ENCODE measurements around the gene SHC1. TPM values are rescaled to one million over a fixed set of nuclear protein-coding genes. Genes with fewer than 3 reads are reported as not detected.

SHC1 gene
- polyA plus RNA-seq, 1 of the 3 experiments (the other 2 are of a cell fraction): 338 TPM

DNA sequence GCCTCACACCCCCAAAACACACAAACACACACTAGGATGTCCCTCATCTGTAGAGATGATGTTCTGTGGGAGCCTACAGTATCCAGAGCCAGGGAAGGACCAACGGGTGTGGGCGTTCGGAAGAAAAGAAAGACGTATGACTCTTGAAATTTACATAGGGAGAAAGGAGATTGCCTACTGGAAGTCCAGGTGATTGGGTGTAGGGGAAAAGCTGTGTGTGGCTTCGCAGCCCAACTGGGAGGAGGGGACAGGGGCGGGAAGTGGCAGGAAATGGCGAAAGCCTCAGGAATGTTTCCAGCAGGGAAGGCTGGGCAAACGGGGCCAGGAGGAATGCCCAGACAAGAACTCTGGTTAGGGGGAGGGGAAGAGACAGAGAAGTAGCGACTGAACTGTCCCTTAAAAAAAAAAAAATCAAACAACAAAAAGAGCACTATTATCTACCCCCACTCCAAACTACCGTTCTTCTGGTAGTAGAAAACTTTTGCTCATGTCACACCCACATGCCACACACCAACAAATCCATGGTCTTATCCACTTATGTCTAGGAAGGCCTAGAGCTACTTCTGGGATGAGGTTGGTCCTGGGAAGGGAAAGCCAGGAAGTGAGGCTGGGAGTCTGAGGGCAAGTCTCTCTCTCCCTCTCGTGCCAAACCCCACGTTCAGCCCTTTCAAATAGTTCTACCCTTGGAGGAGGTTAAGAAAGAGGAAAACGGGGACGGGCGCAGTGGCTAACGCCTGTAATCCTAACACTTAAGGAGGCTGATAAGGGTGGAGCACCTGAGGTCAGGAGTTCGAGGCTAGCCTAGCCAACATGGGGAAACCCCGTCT lies 2.2 kb upstream of the SHC1 start (continued):
- TF ChIP-seq, protein P1, sequence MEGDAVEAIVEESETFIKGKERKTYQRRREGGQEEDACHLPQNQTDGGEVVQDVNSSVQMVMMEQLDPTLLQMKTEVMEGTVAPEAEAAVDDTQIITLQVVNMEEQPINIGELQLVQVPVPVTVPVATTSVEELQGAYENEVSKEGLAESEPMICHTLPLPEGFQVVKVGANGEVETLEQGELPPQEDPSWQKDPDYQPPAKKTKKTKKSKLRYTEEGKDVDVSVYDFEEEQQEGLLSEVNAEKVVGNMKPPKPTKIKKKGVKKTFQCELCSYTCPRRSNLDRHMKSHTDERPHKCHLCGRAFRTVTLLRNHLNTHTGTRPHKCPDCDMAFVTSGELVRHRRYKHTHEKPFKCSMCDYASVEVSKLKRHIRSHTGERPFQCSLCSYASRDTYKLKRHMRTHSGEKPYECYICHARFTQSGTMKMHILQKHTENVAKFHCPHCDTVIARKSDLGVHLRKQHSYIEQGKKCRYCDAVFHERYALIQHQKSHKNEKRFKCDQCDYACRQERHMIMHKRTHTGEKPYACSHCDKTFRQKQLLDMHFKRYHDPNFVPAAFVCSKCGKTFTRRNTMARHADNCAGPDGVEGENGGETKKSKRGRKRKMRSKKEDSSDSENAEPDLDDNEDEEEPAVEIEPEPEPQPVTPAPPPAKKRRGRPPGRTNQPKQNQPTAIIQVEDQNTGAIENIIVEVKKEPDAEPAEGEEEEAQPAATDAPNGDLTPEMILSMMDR (IDR thresholded peaks at IDR 0.05): no peak
- TF ChIP-seq TCF12 (IDR thresholded peaks at IDR 0.05) (peak; percentile 66), GABPA (IDR thresholded peaks at IDR 0.05; ENCODE audit: low read depth) (peak; percentile 61), EZH2phosphoT487 (IDR thresholded peaks at IDR 0.05; ENCODE audit: borderline replicate concordance, low read depth) (no peak), RFX5 (IDR thresholded peaks at IDR 0.05; ENCODE audit: low read length) (no peak), TAF1 (IDR thresholded peaks at IDR 0.05; ENCODE audit: borderline replicate concordance, low read depth, low read length) (peak; percentile 70), TEAD4 (IDR thresholded peaks at IDR 0.05; ENCODE audit: borderline replicate concordance, insufficient read depth) (peak; percentile 53; the same call in 1 of the 2 replicates), FOSL2 (IDR thresholded peaks at IDR 0.05; ENCODE audit: borderline replicate concordance, low read depth) (peak; percentile 29; the same call in 1 of the 2 replicates), JUND (IDR thresholded peaks at IDR 0.05) (no peak; the same call in 1 of the 2 replicates), FOXM1 (IDR thresholded peaks at IDR 0.05; ENCODE audit: low read depth) (0 out of 2 replicates have a peak, but pooled peaks have one; percentile 32), NFIC (IDR thresholded peaks at IDR 0.05; ENCODE audit: borderline replicate concordance) (peak; percentile 39; the same call in 1 of the 2 replicates), RAD21 (IDR thresholded peaks at IDR 0.05; ENCODE audit: low read length) (no peak)
- TF ChIP-seq, protein P2, sequence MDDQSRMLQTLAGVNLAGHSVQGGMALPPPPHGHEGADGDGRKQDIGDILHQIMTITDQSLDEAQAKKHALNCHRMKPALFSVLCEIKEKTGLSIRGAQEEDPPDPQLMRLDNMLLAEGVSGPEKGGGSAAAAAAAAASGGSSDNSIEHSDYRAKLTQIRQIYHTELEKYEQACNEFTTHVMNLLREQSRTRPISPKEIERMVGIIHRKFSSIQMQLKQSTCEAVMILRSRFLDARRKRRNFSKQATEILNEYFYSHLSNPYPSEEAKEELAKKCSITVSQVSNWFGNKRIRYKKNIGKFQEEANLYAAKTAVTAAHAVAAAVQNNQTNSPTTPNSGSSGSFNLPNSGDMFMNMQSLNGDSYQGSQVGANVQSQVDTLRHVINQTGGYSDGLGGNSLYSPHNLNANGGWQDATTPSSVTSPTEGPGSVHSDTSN (IDR thresholded peaks at IDR 0.05): peak; percentile 37; the same call in 1 of the 2 replicates

DNA sequence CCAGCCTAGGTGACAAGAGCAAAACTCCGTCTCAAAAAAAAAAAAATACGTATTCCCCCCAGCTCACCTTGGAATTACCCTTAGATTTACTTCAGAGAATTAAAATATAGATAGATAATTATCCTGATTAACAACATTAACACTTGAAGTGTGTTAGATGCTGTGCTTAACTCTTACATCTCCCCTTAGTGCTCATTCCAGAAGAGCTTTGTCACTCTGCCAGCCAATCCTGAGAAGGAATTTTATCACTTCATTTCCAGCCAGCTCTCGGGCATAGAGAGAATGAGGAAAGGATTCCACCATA lies 1.6 kb upstream of the SHC1 start:
- Histone ChIP-seq H3K4me3 (ENCODE audit: low read depth in 2 of 2, low read length in 1 of 2) (peak overlapping the region; percentile 12 to 90; a peak in 3 of 4 replicates), H3K79me2 (ENCODE audit: insufficient read depth) (peaks cover 70% of the 10 kb centered on the region), H3K9ac (peak overlapping the region; percentile 88), H3K4me2 (peak overlapping the region; percentile 98), H3K27ac (ENCODE audit: low read depth in 2 of 2, low read length in 1 of 2) (peak overlapping the region; percentile 97 to 99), H3F3A (replicated peaks; ENCODE audit: insufficient read depth) (peaks cover 36% of the 10 kb centered on the region), H3K27me3 (ENCODE audit: insufficient read depth) (no peaks in the 10 kb centered on the region), H3K4me1 (ENCODE audit: control insufficient read depth in 1 of 2, insufficient read depth in 2 of 2, low read depth in 1 of 2, low read length in 1 of 2) (peaks cover 25 to 66% of the 10 kb centered on the region in 2 experiments), H3K36me3 (replicated peaks in 1 of 2; ENCODE audit: control insufficient read depth in 1 of 2, insufficient read depth in 2 of 2, low read length in 1 of 2) (peaks cover 11 to 13% of the 10 kb centered on the region in 2 experiments), H3K9me3 (no peaks in the 10 kb centered on the region), H2AFZ (ENCODE audit: low read depth) (no peak overlapping the region), H4K20me1 (ENCODE audit: insufficient read depth) (peaks cover 23% of the 10 kb centered on the region), H3K9me2 (no peaks in the 10 kb centered on the region)
- WGBS (ENCODE audit: low lambda C conversion rate): 30% methylated on average over 3 of the region's 3 CpGs
- POLR2A ChIA-PET: interaction anchor here (1.5 kb wide), 1 partner anchor 11 kb away, joined by 3 read pairs; the partner anchor contains the start of gene FLAD1
- TF ChIP-seq MEF2A (IDR thresholded peaks at IDR 0.05; ENCODE audit: borderline replicate concordance, low read depth) (no peak), ELF1 (IDR thresholded peaks at IDR 0.05) (no peak; the same call in 1 of the 2 replicates), ZBTB33 (IDR thresholded peaks at IDR 0.05; ENCODE audit: borderline replicate concordance, low read depth) (0 out of 2 replicates have a peak, but pooled peaks have one; percentile 39)
- CTCF ChIA-PET: interaction anchor here (0.8 to 37.5 kb wide), 5 partner anchors 11 to 113 kb away, joined by 3 to 640 read pairs (median 7); partner anchors contain the start of genes LENEP, PYGO2 and ZBTB7B
- DNase-seq: no peak

All from SK-N-SH (cell line).